Measurements from ENCODE around the gene DNAJC5. TPM values are rescaled to one million over a fixed set of nuclear protein-coding genes. Genes with fewer than 3 reads are reported as not detected.

DNAJC5 gene
- total and polyA plus RNA-seq, 9 of the 15 experiments (the other 6 are each of a cell fraction or from before 2014, with no cell fraction given) = 0.95 to 42.8 (median 23.4) TPM

GRCh38 chr20:63978319-63979228 is 83.6 kb downstream of the DNAJC5 start (continued):
- TF ChIP-seq, protein P1, sequence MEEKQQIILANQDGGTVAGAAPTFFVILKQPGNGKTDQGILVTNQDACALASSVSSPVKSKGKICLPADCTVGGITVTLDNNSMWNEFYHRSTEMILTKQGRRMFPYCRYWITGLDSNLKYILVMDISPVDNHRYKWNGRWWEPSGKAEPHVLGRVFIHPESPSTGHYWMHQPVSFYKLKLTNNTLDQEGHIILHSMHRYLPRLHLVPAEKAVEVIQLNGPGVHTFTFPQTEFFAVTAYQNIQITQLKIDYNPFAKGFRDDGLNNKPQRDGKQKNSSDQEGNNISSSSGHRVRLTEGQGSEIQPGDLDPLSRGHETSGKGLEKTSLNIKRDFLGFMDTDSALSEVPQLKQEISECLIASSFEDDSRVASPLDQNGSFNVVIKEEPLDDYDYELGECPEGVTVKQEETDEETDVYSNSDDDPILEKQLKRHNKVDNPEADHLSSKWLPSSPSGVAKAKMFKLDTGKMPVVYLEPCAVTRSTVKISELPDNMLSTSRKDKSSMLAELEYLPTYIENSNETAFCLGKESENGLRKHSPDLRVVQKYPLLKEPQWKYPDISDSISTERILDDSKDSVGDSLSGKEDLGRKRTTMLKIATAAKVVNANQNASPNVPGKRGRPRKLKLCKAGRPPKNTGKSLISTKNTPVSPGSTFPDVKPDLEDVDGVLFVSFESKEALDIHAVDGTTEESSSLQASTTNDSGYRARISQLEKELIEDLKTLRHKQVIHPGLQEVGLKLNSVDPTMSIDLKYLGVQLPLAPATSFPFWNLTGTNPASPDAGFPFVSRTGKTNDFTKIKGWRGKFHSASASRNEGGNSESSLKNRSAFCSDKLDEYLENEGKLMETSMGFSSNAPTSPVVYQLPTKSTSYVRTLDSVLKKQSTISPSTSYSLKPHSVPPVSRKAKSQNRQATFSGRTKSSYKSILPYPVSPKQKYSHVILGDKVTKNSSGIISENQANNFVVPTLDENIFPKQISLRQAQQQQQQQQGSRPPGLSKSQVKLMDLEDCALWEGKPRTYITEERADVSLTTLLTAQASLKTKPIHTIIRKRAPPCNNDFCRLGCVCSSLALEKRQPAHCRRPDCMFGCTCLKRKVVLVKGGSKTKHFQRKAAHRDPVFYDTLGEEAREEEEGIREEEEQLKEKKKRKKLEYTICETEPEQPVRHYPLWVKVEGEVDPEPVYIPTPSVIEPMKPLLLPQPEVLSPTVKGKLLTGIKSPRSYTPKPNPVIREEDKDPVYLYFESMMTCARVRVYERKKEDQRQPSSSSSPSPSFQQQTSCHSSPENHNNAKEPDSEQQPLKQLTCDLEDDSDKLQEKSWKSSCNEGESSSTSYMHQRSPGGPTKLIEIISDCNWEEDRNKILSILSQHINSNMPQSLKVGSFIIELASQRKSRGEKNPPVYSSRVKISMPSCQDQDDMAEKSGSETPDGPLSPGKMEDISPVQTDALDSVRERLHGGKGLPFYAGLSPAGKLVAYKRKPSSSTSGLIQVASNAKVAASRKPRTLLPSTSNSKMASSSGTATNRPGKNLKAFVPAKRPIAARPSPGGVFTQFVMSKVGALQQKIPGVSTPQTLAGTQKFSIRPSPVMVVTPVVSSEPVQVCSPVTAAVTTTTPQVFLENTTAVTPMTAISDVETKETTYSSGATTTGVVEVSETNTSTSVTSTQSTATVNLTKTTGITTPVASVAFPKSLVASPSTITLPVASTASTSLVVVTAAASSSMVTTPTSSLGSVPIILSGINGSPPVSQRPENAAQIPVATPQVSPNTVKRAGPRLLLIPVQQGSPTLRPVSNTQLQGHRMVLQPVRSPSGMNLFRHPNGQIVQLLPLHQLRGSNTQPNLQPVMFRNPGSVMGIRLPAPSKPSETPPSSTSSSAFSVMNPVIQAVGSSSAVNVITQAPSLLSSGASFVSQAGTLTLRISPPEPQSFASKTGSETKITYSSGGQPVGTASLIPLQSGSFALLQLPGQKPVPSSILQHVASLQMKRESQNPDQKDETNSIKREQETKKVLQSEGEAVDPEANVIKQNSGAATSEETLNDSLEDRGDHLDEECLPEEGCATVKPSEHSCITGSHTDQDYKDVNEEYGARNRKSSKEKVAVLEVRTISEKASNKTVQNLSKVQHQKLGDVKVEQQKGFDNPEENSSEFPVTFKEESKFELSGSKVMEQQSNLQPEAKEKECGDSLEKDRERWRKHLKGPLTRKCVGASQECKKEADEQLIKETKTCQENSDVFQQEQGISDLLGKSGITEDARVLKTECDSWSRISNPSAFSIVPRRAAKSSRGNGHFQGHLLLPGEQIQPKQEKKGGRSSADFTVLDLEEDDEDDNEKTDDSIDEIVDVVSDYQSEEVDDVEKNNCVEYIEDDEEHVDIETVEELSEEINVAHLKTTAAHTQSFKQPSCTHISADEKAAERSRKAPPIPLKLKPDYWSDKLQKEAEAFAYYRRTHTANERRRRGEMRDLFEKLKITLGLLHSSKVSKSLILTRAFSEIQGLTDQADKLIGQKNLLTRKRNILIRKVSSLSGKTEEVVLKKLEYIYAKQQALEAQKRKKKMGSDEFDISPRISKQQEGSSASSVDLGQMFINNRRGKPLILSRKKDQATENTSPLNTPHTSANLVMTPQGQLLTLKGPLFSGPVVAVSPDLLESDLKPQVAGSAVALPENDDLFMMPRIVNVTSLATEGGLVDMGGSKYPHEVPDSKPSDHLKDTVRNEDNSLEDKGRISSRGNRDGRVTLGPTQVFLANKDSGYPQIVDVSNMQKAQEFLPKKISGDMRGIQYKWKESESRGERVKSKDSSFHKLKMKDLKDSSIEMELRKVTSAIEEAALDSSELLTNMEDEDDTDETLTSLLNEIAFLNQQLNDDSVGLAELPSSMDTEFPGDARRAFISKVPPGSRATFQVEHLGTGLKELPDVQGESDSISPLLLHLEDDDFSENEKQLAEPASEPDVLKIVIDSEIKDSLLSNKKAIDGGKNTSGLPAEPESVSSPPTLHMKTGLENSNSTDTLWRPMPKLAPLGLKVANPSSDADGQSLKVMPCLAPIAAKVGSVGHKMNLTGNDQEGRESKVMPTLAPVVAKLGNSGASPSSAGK (IDR thresholded peaks at IDR 0.05) = peak; percentile 74
- TF ChIP-seq CHD1 (IDR thresholded peaks at IDR 0.05; ENCODE audit: low read length) = peak; percentile 6
- peak; percentile 78 for TF ChIP-seq GABPA (tag; conservative IDR thresholded peaks at IDR 0.05; ENCODE audit: low read depth)
- TF ChIP-seq MBD2 (IDR thresholded peaks at IDR 0.05; ENCODE audit: borderline replicate concordance, low read depth) = 0 out of 2 replicates have a peak, but pooled peaks have one; percentile 22
- TF ChIP-seq BRD4 (IDR thresholded peaks at IDR 0.05) = no peak
- peak; percentile 68 for TF ChIP-seq CXXC5 (CRISPR knock-in tag; IDR thresholded peaks at IDR 0.05)
- TF ChIP-seq MXD1 (CRISPR knock-in tag; IDR thresholded peaks at IDR 0.05; ENCODE audit: borderline replicate concordance, poor library complexity, severe bottlenecking) = no peak
- TF ChIP-seq, protein P2, sequence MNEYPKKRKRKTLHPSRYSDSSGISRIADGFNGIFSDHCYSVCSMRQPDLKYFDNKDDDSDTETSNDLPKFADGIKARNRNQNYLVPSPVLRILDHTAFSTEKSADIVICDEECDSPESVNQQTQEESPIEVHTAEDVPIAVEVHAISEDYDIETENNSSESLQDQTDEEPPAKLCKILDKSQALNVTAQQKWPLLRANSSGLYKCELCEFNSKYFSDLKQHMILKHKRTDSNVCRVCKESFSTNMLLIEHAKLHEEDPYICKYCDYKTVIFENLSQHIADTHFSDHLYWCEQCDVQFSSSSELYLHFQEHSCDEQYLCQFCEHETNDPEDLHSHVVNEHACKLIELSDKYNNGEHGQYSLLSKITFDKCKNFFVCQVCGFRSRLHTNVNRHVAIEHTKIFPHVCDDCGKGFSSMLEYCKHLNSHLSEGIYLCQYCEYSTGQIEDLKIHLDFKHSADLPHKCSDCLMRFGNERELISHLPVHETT (CRISPR knock-in tag; conservative IDR thresholded peaks at IDR 0.05 in 1 of 2, IDR thresholded peaks at IDR 0.05 in 1 of 2) = peak in 1 of 2 experiments; percentile 19; a peak in 1 of 4 replicates
- TF ChIP-seq ZFX (CRISPR knock-in tag; IDR thresholded peaks at IDR 0.05) = peak; percentile 13; the same call in 1 of the 2 replicates
- no peak for TF ChIP-seq ZNF695 (CRISPR knock-in tag; IDR thresholded peaks at IDR 0.05)
- TF ChIP-seq TBP (optimal IDR thresholded peaks at IDR 0.05; ENCODE audit: low read depth, low read length) = peak; percentile 38
